Keratinocyte (primary cell): Measurements from ENCODE around the gene THOP1. TPM values are rescaled to one million over a fixed set of nuclear protein-coding genes. Genes with fewer than 3 reads are reported as not detected.

ENCODE experiments used
- DNase-seq: peaks from one replicate; pipeline ENCODE4 v3.0.0-alpha.2; 2011; ENCODE audit warnings: low read depth, missing footprints, low spot score
- FAIRE-seq: peaks from 2 replicates; lab custom pipeline; 2011; peaks lifted over from hg19 to GRCh38; lab: Jason Lieb, UNC
- H2AFZ ChIP-seq: 2 replicates; pipeline ENCODE4 v1.6.0; 2012; ENCODE audit warnings: low read length, control low read depth, inconsistent platforms; ENCODE audit not compliant: control insufficient read depth
- H3K27ac ChIP-seq: 2 replicates; pipeline ENCODE4 v1.5.1; 2011; ENCODE audit warnings: low read length; ENCODE audit not compliant: control insufficient read depth, insufficient read depth
- H3K27me3 ChIP-seq: 3 replicates; pipeline ENCODE4 v1.6.0; 2011; ENCODE audit warnings: low read length; ENCODE audit not compliant: control insufficient read depth, insufficient read depth; ENCODE audit errors: extremely low read depth
- H3K36me3 ChIP-seq, 2 experiments: 2 replicates in 1 of 2; 3 replicates in 1 of 2; pipeline ENCODE4 v1.5.1; 2011; ENCODE audit warnings: low read length in 2 of 2, mild to moderate bottlenecking in 1 of 2; ENCODE audit not compliant: control insufficient read depth in 2 of 2, insufficient read depth in 2 of 2; ENCODE audit errors: extremely low read depth in 1 of 2
- H3K4me1 ChIP-seq: 3 replicates; pipeline ENCODE4 v1.5.1; 2011; ENCODE audit warnings: low read length; ENCODE audit not compliant: control insufficient read depth, insufficient read depth; ENCODE audit errors: extremely low read depth
- H3K4me2 ChIP-seq: 3 replicates; pipeline ENCODE4 v1.6.0; 2011; ENCODE audit warnings: low read depth, low read length; ENCODE audit not compliant: control insufficient read depth, insufficient read depth; ENCODE audit errors: extremely low read depth
- H3K4me3 ChIP-seq, 3 experiments: fragments of 200-600 bp in 1 of 3; sonication (generic) in 1 of 3; 2 replicates in 2 of 3; 3 replicates in 1 of 3; pipeline ENCODE4 v1.5.1; 2011 to 2016; ENCODE audit warnings: low read length in 3 of 3, mild to moderate bottlenecking in 3 of 3, control low read depth in 2 of 3, inconsistent platforms in 1 of 3, low read depth in 1 of 3, mixed read lengths in 1 of 3, mixed run types in 1 of 3, moderate library complexity in 1 of 3; ENCODE audit not compliant: control insufficient read depth in 2 of 3, insufficient read depth in 2 of 3; ENCODE audit errors: extremely low read depth in 1 of 3
- H3K79me2 ChIP-seq: 2 replicates; pipeline ENCODE4 v1.6.0; 2012; ENCODE audit warnings: low read length; ENCODE audit not compliant: control insufficient read depth, insufficient read depth
- H3K9ac ChIP-seq: 3 replicates; pipeline ENCODE4 v1.6.0; 2011; ENCODE audit warnings: low read length; ENCODE audit not compliant: control insufficient read depth, insufficient read depth; ENCODE audit errors: extremely low read depth
- H3K9me1 ChIP-seq: 3 replicates; pipeline ENCODE4 v1.6.0; 2011; ENCODE audit warnings: low read length; ENCODE audit not compliant: control insufficient read depth, insufficient read depth; ENCODE audit errors: extremely low read depth
- H3K9me3 ChIP-seq: 2 replicates; pipeline ENCODE4 v1.5.1; 2012; ENCODE audit warnings: low read depth, low read length; ENCODE audit not compliant: control insufficient read depth
- H4K20me1 ChIP-seq: 3 replicates; pipeline ENCODE4 v1.6.0; 2011; ENCODE audit warnings: low read length; ENCODE audit not compliant: control insufficient read depth, insufficient read depth; ENCODE audit errors: extremely low read depth
- CTCF ChIP-seq, 3 experiments: IDR thresholded peaks in 1 of 3; conservative IDR thresholded peaks in 1 of 3; optimal IDR thresholded peaks in 1 of 3; 2 replicates in 2 of 3; 3 replicates in 1 of 3; pipeline versions ENCODE3 to v1.5.1; 2011; ENCODE audit warnings: low read length in 3 of 3, mild to moderate bottlenecking in 3 of 3, moderate library complexity in 2 of 3, control low read depth in 1 of 3, inconsistent platforms in 1 of 3; ENCODE audit not compliant: insufficient read depth in 2 of 3; ENCODE audit errors: extremely low read depth in 1 of 3
- EZH2 ChIP-seq: IDR thresholded peaks from one replicate; pipeline ENCODE4 v1.6.1; 2012; ENCODE audit warnings: inconsistent platforms, mild to moderate bottlenecking, low read length, moderate library complexity
- dilution Hi-C: fragments of 300-500 bp; cut with MboI; formaldehyde crosslinking; loops from one replicate; pipeline ENCODE4 v1.7.0; 2020; ENCODE audit warnings: low sequenced_read_pairs; ENCODE audit not compliant: extremely low pct_ligation_motif_present
- polyA plus RNA-seq, 5 experiments: library from polyadenylated mRNA; depleted of rRNA in 3 of 5; stranded (reverse) in 3 of 5; stranded (forward) in 1 of 5; unstranded in 1 of 5; fragments of >200 nt; gene quantifications; 1 replicate in 1 of 5; 2 replicates in 3 of 5; 3 replicates in 1 of 5; pipeline versions ENCODE4 v1.2.1 to v1.2.3, GENCODE V29; 2011 to 2012; ENCODE audit warnings: missing spikeins in 2 of 5, low read depth in 1 of 5, low replicate concordance in 1 of 5

The THOP1 gene
- polyA plus RNA-seq, 1 donor (not counting 4 experiments of a cell fraction or from before 2014, with no cell fraction given) = 69.9 TPM

GRCh38 chr19:2739602-2740313 is 45.5 kb upstream of the THOP1 start, which contains the start of gene SLC39A3:
Gene SLC39A3 (minus strand): TSS chr19:2740017. CDS start chr19:2737257, 2,760 bp downstream.
- TF ChIP-seq EZH2 = no peak
- TF ChIP-seq CTCF (optimal IDR thresholded peaks at IDR 0.05 in 1 of 3, IDR thresholded peaks at IDR 0.05 in 1 of 3, conservative IDR thresholded peaks at IDR 0.05 in 1 of 3; ENCODE audit: extremely low read depth in 1 of 3, insufficient read depth in 2 of 3, low read length in 3 of 3) = peak in 1 of 3 experiments; percentile 10
- Histone ChIP-seq H3K9me3 (no peaks in the 10 kb centered on the region), H4K20me1 (no peaks in the 10 kb centered on the region), H3K27ac (no peak within 1 kb of the TSS), H3K4me3 (peak within 1 kb of the TSS; percentile 73 to 93 (median 86)), H3K4me1 (peaks cover 3% of the 10 kb centered on the region), H3K36me3 (peaks cover 11 to 12% of the 10 kb centered on the region in 2 experiments), H3K79me2 (peaks cover 11% of the 10 kb centered on the region), H3K9me1 (no peaks in the 10 kb centered on the region), H3K4me2 (peak within 1 kb of the TSS; percentile 95), H2AFZ (peak within 1 kb of the TSS; percentile 81), H3K27me3 (no peaks in the 10 kb centered on the region), H3K9ac (peak within 1 kb of the TSS; percentile 76)
- FAIRE-seq (no peak), DNase-seq (peak; percentile 86)
- dilution Hi-C loops = no loop called here

- Histone ChIP-seq H3K4me1 (peaks cover 3% of the 10 kb centered on the region), H3K9ac (no peak overlapping the region), H4K20me1 (no peaks in the 10 kb centered on the region), H3K9me3 (no peaks in the 10 kb centered on the region), H2AFZ (no peak overlapping the region), H3K9me1 (no peaks in the 10 kb centered on the region), H3K79me2 (peaks cover 11% of the 10 kb centered on the region), H3K36me3 (peaks cover 11 to 12% of the 10 kb centered on the region in 2 experiments), H3K4me2 (peak overlapping the region; percentile 27), H3K27me3 (no peaks in the 10 kb centered on the region), H3K27ac (no peak overlapping the region), H3K4me3 (no peak overlapping the region)
- TF ChIP-seq CTCF (optimal IDR thresholded peaks at IDR 0.05 in 1 of 3, IDR thresholded peaks at IDR 0.05 in 1 of 3, conservative IDR thresholded peaks at IDR 0.05 in 1 of 3; ENCODE audit: extremely low read depth in 1 of 3, insufficient read depth in 2 of 3, low read length in 3 of 3) (no peak), EZH2 (no peak)
- dilution Hi-C loops = no loop called here
- no peak for DNase-seq
- FAIRE-seq = no peak
Observed at GRCh38 chr19:2740314-2740656, 45.0 kb upstream of the THOP1 start.
